SK-N-SH (cell line): Measurements from ENCODE around the gene FNDC1.

ENCODE experiments used
- CTCF ChIP-seq: fragments of 200-600 bp; sonication (generic); IDR thresholded peaks from 2 replicates; pipeline ENCODE4 v1.6.1; 2017; ENCODE audit warnings: antibody characterized with exemption, mild to moderate bottlenecking, moderate library complexity
- EP300 ChIP-seq, 2 experiments: IDR thresholded peaks; 2 replicates each; pipeline versions ENCODE4 v1.4.0 to v1.6.1; 2012; ENCODE audit warnings: borderline replicate concordance in 1 of 2, low read depth in 1 of 2, low read length in 1 of 2
- GABPA ChIP-seq: IDR thresholded peaks from 2 replicates; pipeline ENCODE4 v1.4.0; 2012; ENCODE audit warnings: low read depth, mild to moderate bottlenecking
- GATA2 ChIP-seq: sonication (generic); formaldehyde crosslinking; IDR thresholded peaks from 2 replicates; pipeline ENCODE4 v1.5.0; 2020; ENCODE audit warnings: mild to moderate bottlenecking, missing genetic modification reagents
- MAX ChIP-seq: IDR thresholded peaks from 2 replicates; pipeline ENCODE4 v1.4.0; 2012; ENCODE audit warnings: low read depth
- POLR2AphosphoS5 ChIP-seq: IDR thresholded peaks from 2 replicates; pipeline ENCODE4 v1.6.1; 2012; ENCODE audit warnings: low read depth, low read length
- RCOR1 ChIP-seq: fragments of 150-350 bp; IDR thresholded peaks from 2 replicates; pipeline ENCODE4 v1.6.1; 2017; ENCODE audit warnings: antibody characterized with exemption, low read length
- TAF1 ChIP-seq: IDR thresholded peaks from 2 replicates; pipeline ENCODE4 v1.6.1; 2012; ENCODE audit warnings: low read depth, mild to moderate bottlenecking, low read length, moderate library complexity, borderline replicate concordance
- TEAD4 ChIP-seq: IDR thresholded peaks from 2 replicates; pipeline ENCODE4 v1.4.0; 2012; ENCODE audit warnings: mild to moderate bottlenecking, borderline replicate concordance; ENCODE audit not compliant: insufficient read depth
- TF ChIP-seq, protein P1 (sequence below): IDR thresholded peaks from 2 replicates; pipeline ENCODE4 v1.6.1; 2012; ENCODE audit warnings: mild to moderate bottlenecking, low read depth, low read length, moderate library complexity
- TF ChIP-seq, protein P2 (sequence below): IDR thresholded peaks from 2 replicates; pipeline ENCODE4 v1.4.0; 2012; ENCODE audit warnings: low read depth, borderline replicate concordance
- TF ChIP-seq, protein P3 (sequence below): fragments of 150-350 bp; IDR thresholded peaks from 2 replicates; pipeline ENCODE4 v1.6.1; 2016; ENCODE audit warnings: mild to moderate bottlenecking, low read depth, low read length

GRCh38 chr6:159213405-159213804 is 44.2 kb downstream of the FNDC1 start:
- TF ChIP-seq GABPA, result no peak
- no peak for TF ChIP-seq EP300 (IDR thresholded peaks at IDR 0.05; ENCODE audit: borderline replicate concordance in 1 of 2, low read depth in 1 of 2, low read length in 1 of 2)
- no peak for TF ChIP-seq TAF1
- TF ChIP-seq, protein P1, sequence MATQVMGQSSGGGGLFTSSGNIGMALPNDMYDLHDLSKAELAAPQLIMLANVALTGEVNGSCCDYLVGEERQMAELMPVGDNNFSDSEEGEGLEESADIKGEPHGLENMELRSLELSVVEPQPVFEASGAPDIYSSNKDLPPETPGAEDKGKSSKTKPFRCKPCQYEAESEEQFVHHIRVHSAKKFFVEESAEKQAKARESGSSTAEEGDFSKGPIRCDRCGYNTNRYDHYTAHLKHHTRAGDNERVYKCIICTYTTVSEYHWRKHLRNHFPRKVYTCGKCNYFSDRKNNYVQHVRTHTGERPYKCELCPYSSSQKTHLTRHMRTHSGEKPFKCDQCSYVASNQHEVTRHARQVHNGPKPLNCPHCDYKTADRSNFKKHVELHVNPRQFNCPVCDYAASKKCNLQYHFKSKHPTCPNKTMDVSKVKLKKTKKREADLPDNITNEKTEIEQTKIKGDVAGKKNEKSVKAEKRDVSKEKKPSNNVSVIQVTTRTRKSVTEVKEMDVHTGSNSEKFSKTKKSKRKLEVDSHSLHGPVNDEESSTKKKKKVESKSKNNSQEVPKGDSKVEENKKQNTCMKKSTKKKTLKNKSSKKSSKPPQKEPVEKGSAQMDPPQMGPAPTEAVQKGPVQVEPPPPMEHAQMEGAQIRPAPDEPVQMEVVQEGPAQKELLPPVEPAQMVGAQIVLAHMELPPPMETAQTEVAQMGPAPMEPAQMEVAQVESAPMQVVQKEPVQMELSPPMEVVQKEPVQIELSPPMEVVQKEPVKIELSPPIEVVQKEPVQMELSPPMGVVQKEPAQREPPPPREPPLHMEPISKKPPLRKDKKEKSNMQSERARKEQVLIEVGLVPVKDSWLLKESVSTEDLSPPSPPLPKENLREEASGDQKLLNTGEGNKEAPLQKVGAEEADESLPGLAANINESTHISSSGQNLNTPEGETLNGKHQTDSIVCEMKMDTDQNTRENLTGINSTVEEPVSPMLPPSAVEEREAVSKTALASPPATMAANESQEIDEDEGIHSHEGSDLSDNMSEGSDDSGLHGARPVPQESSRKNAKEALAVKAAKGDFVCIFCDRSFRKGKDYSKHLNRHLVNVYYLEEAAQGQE, result no peak
- TF ChIP-seq POLR2AphosphoS5, result no peak
- no peak for TF ChIP-seq RCOR1
- no peak for TF ChIP-seq CTCF
- no peak for TF ChIP-seq TEAD4
- no peak for TF ChIP-seq GATA2 (CRISPR knock-in tag)
- TF ChIP-seq, protein P2, sequence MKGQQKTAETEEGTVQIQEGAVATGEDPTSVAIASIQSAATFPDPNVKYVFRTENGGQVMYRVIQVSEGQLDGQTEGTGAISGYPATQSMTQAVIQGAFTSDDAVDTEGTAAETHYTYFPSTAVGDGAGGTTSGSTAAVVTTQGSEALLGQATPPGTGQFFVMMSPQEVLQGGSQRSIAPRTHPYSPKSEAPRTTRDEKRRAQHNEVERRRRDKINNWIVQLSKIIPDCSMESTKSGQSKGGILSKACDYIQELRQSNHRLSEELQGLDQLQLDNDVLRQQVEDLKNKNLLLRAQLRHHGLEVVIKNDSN, result no peak
- TF ChIP-seq, protein P3, sequence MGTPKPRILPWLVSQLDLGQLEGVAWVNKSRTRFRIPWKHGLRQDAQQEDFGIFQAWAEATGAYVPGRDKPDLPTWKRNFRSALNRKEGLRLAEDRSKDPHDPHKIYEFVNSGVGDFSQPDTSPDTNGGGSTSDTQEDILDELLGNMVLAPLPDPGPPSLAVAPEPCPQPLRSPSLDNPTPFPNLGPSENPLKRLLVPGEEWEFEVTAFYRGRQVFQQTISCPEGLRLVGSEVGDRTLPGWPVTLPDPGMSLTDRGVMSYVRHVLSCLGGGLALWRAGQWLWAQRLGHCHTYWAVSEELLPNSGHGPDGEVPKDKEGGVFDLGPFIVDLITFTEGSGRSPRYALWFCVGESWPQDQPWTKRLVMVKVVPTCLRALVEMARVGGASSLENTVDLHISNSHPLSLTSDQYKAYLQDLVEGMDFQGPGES, result no peak
- no peak for TF ChIP-seq MAX
